SK-N-MC (cell line): ENCODE data around the gene NUBP2.

Experiments used
- EZH2 ChIP-seq: fragments of 200-600 bp; sonication (generic); IDR thresholded peaks from one replicate; pipeline ENCODE4 v1.6.1; 2017; ENCODE audit warnings: antibody characterized with exemption
- POLR2AphosphoS5 ChIP-seq: IDR thresholded peaks from 2 replicates; pipeline ENCODE4 v1.6.1; 2012; ENCODE audit warnings: mild to moderate bottlenecking, low read depth, low read length, borderline replicate concordance

GRCh38 chr16:1787056-1787321, 4.2 kb downstream of the NUBP2 start:
- TF ChIP-seq EZH2 (no peak), POLR2AphosphoS5 (no peak)
